ENCODE results near the gene BCAS2.

DNA sequence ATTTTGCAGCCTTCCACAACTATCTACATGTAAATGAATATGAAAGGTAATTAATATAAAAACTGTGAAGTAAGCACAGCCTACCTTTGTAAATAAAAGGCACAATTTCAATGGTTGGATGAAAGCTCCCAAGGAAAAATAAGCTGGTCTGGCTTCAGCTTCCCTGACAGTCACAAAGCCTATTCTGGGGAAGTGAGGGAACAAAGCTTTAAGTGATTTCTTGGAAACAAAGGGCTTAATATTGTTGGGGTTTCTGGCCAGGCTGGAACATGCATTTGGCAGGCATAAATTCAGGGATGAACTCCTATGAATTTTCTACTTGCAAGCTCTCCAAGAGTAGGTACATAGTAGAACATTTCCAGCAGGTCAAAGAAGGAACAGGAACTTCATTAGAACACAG is 17.3 kb downstream of the BCAS2 start:
- no peak for TF ChIP-seq EZH2 (IDR thresholded peaks at IDR 0.05; ENCODE audit: insufficient read depth, poor library complexity, severe bottlenecking)
- TF ChIP-seq EZH2phosphoT487 (IDR thresholded peaks at IDR 0.05; ENCODE audit: insufficient read depth, low read depth) = no peak

All from GM23248 (cell line).